ENCODE measurements around the gene THEMIS2.
"Not testable (repeated sequence)": the region's sequence is repeated elsewhere in the genome, so short reads cannot be mapped to it uniquely, and the experiment has no call there.

The THEMIS2 gene

GRCh38 chr1:27872059-27872801, at the start of gene THEMIS2:
Gene THEMIS2, plus strand, starts transcription at chr1:27872544. Its CDS starts 28 bp downstream, at chr1:27872572.
- DNase-seq: peak in 1 of 2 donors; percentile 60

- no peak for DNase-seq
These were observed 48.6 kb upstream of the THEMIS2 start for GRCh38 chr1:27823784-27824183.

GRCh38 chr1:27824411-27824810, 47.9 kb upstream of the THEMIS2 start:
- DNase-seq: no peak

- DNase-seq: not testable (repeated sequence)
These were observed 42.9 kb upstream of the THEMIS2 start for GRCh38 chr1:27829339-27829960.

GRCh38 chr1:27830621-27831440, 41.5 kb upstream of the THEMIS2 start, which contains the start of gene PPP1R8:
Gene PPP1R8, plus strand, starts transcription at chr1:27830782. Its CDS starts 54 bp downstream, at chr1:27830836.
- DNase-seq: peak; percentile 56 to 93

- no peak for DNase-seq
These were observed 40.6 kb upstream of the THEMIS2 start for GRCh38 chr1:27831568-27832410.

- DNase-seq: no peak
These were observed 39.6 kb upstream of the THEMIS2 start for GRCh38 chr1:27832762-27833161.

- DNase-seq: no peak
These were observed 38.9 kb upstream of the THEMIS2 start for GRCh38 chr1:27833470-27833869.

GRCh38 chr1:27835046-27835445, 37.3 kb upstream of the THEMIS2 start:
- no peak for DNase-seq

- no peak for DNase-seq
These were observed 36.8 kb upstream of the THEMIS2 start for GRCh38 chr1:27835501-27835900.

GRCh38 chr1:27849951-27850350, 22.4 kb upstream of the THEMIS2 start:
- DNase-seq: no peak

- no peak for DNase-seq
These were observed 17.3 kb upstream of the THEMIS2 start for GRCh38 chr1:27855085-27855484.

GRCh38 chr1:27856561-27857343, 15.6 kb upstream of the THEMIS2 start:
- no peak for DNase-seq

- DNase-seq: not testable (repeated sequence)
These were observed 14.8 kb upstream of the THEMIS2 start for GRCh38 chr1:27857552-27857951.

- peak; percentile 68 to 70 for DNase-seq
These were observed 14.0 kb upstream of the THEMIS2 start for GRCh38 chr1:27858072-27858948.

GRCh38 chr1:27858949-27859576, 13.3 kb upstream of the THEMIS2 start:
- no peak for DNase-seq

- no peak for DNase-seq
These were observed 10.9 kb upstream of the THEMIS2 start for GRCh38 chr1:27861436-27861835.

GRCh38 chr1:27862004-27862403, 10.3 kb upstream of the THEMIS2 start:
- DNase-seq: no peak

GRCh38 chr1:27862671-27863537, 9.4 kb upstream of the THEMIS2 start:
- DNase-seq: peak; percentile 78 to 84
